Lower leg skin (tissue), 4 donors: ENCODE results near the gene ALG3. TPM values are rescaled to one million over a fixed set of nuclear protein-coding genes. Genes with fewer than 3 reads are reported as not detected.

Experiments used
- DNase-seq, 2 donors: peaks; one replicate each; pipeline ENCODE4 v3.0.0-alpha.2; 2019; ENCODE audit warnings: low spot score in 2 of 2
- H3K4me3 ChIP-seq: fragments of 200-600 bp; sonication (generic); 2 replicates; pipeline ENCODE4 v1.5.1; 2017; ENCODE audit warnings: mild to moderate bottlenecking, low read depth; ENCODE audit not compliant: poor library complexity, severe bottlenecking
- POLR2A ChIP-seq, 2 donors: fragments of 450-650 bp; IDR thresholded peaks; one replicate each; pipeline ENCODE4 v1.6.1; 2016 to 2017; ENCODE audit warnings: antibody characterized with exemption in 2 of 2, mild to moderate bottlenecking in 1 of 2, moderate library complexity in 1 of 2
- WGBS, 2 donors: methylation state at CpG; one replicate each; pipeline ENCODE4 v1.1.5; 2018; 5-methylcytosine and 5-hydroxymethylcytosine counted together
- intact Hi-C: fragments of 100-400 bp; cut with DNase I; formaldehyde crosslinking; loops from one replicate; pipeline ENCODE4 v1.15.0; 2023; ENCODE audit warnings: low total_unique reads
- total RNA-seq, 4 donors: library from RNA; depleted of rRNA; stranded (reverse); fragments of >200 nt; gene quantifications; one replicate each; pipeline ENCODE4 v1.1.0, GENCODE V29; 2016
- TF ChIP-seq, protein P1 (sequence below), 3 donors: fragments of 450-650 bp; IDR thresholded peaks; one replicate each; pipeline ENCODE4 v1.5.1; 2016; ENCODE audit warnings: antibody characterized with exemption in 3 of 3, mild to moderate bottlenecking in 3 of 3, moderate library complexity in 2 of 3

Gene ALG3
- total RNA-seq, 4 donors from 2014 or later = 41.7 to 53.6 (median 46.2) TPM

DNA sequence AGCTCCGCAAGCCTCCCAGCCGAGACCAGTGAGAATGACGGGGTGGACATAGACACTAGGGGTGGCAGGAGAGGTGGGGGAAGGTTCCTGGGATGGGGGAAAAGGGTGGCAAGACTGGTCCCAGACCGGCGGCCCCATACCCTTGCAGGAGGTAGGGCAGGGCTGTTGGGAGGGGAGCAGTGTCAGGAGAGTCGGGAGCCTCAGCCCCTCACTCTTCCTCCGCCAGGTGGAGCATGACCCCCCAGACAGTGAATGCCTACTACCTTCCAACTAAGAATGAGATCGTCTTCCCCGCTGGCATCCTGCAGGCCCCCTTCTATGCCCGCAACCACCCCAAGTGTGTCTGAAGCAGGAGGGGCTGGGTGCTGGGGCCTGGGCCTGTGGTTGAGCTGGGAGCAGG, 41.6 kb upstream of the ALG3 start:
- WGBS, 2 donors = 88 to 89% methylated on average over 10 of the region's 10 CpGs
- no peak overlapping the region for H3K4me3 ChIP-seq
- no peak for DNase-seq
- intact Hi-C loops = no loop called here
- TF ChIP-seq, protein P1, sequence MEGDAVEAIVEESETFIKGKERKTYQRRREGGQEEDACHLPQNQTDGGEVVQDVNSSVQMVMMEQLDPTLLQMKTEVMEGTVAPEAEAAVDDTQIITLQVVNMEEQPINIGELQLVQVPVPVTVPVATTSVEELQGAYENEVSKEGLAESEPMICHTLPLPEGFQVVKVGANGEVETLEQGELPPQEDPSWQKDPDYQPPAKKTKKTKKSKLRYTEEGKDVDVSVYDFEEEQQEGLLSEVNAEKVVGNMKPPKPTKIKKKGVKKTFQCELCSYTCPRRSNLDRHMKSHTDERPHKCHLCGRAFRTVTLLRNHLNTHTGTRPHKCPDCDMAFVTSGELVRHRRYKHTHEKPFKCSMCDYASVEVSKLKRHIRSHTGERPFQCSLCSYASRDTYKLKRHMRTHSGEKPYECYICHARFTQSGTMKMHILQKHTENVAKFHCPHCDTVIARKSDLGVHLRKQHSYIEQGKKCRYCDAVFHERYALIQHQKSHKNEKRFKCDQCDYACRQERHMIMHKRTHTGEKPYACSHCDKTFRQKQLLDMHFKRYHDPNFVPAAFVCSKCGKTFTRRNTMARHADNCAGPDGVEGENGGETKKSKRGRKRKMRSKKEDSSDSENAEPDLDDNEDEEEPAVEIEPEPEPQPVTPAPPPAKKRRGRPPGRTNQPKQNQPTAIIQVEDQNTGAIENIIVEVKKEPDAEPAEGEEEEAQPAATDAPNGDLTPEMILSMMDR (IDR thresholded peaks at IDR 0.05) = no peak
- TF ChIP-seq POLR2A (IDR thresholded peaks at IDR 0.05) = no peak

DNA sequence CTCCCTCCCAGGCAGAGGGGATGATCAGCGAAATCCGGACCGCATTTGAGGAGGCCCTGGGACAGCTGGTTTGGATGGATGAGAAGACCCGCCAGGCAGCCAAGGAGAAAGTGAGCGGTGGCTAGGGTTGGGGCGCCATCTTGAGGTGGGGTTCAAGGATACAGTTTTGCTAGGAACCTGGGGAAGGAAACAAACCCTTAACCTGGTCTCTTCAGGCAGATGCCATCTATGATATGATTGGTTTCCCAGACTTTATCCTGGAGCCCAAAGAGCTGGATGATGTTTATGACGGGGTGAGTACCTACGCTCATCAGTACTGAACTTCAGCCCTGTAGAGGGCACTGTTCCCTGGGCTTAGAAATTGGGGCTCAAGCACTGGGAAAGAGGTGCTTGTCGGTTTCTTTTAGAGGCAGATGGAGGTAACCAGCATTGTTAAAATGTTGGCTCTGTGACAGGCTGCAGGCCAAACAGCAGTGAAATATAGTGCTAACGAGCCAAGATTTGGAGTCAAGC, 40.7 kb upstream of the ALG3 start:
- TF ChIP-seq, protein P1 (IDR thresholded peaks at IDR 0.05) = no peak
- TF ChIP-seq POLR2A (IDR thresholded peaks at IDR 0.05) = no peak
- H3K4me3 ChIP-seq = no peak overlapping the region
- intact Hi-C loops = no loop called here
- 6 to 11% methylated on average over 10 of the region's 10 CpGs for WGBS, 2 donors
- no peak for DNase-seq

DNA sequence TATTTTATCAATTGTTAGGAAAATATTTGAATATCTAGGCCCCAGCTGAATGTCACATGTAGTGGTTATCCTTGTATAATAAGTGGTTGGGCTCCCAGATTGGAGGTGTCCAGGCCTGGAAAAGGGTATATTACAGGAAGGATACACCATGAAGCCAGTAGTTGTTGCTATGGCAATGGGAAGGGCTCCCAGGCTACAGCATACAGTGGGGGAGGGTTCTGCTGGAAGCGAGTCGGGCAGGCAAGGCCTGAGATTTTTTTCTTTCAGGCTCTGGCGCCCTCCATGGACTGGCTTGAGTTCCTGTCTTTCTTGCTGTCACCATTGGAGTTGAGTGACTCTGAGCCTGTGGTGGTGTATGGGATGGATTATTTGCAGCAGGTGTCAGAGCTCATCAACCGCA, 35.9 kb upstream of the ALG3 start:
- 20 to 21% methylated on average over 4 of the region's 4 CpGs for WGBS, 2 donors
- no peak for DNase-seq
- H3K4me3 ChIP-seq = no peak overlapping the region
- TF ChIP-seq, protein P1 (IDR thresholded peaks at IDR 0.05) = no peak
- no peak for TF ChIP-seq POLR2A (IDR thresholded peaks at IDR 0.05)
- intact Hi-C loops = no loop called here

DNA sequence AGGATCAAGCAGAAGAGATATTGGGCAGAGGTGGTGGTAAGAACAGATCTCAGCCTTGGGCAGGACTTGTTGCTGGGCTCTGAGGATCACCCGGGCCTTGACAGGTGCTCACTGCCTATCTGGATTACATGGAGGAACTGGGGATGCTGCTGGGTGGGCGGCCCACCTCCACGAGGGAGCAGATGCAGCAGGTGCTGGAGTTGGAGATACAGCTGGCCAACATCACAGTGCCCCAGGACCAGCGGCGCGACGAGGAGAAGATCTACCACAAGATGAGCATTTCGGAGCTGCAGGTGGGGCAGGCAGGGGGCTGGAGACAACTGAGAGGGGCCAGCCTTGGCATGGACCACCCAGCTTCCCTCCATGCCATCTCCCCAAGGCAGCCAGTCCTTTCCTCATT, 34.9 kb upstream of the ALG3 start:
- no peak for DNase-seq
- WGBS, 2 donors = 93% methylated on average over 8 of the region's 8 CpGs
- no peak for TF ChIP-seq POLR2A (IDR thresholded peaks at IDR 0.05)
- TF ChIP-seq, protein P1 (IDR thresholded peaks at IDR 0.05) = no peak
- intact Hi-C loops = no loop called here
- no peak overlapping the region for H3K4me3 ChIP-seq

DNA sequence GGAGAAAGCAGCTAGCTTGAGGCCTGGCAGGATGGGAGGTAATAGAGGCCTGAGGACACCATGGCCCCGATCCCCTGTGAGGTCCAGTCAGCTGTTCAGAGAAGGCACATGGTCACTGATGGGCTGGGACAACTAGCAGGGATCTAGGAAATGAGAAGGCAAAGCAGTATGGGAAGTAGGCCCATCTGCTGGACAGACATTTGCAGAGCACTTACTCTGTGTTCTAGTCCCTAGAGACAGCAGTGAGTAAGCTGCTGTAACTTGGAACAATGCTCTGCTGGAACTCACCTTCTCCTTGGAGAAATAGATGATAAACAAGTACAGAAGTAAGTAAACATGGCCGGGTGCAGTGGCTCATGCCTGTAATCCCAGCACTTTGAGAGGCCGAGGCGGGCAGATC, 34.2 kb upstream of the ALG3 start:
- H3K4me3 ChIP-seq = no peak overlapping the region
- TF ChIP-seq, protein P1 (IDR thresholded peaks at IDR 0.05) = no peak
- TF ChIP-seq POLR2A (IDR thresholded peaks at IDR 0.05) = no peak
- DNase-seq = no peak
- intact Hi-C loops = no loop called here
- 82 to 93% methylated on average over 4 of the region's 4 CpGs for WGBS, 2 donors

GRCh38 chr3:184277366-184277765, 28.6 kb upstream of the ALG3 start:
- intact Hi-C loops = no loop called here
- WGBS, 2 donors = 92 to 93% methylated on average over 6 of the region's 6 CpGs
- TF ChIP-seq, protein P1 (IDR thresholded peaks at IDR 0.05) = no peak
- no peak for TF ChIP-seq POLR2A (IDR thresholded peaks at IDR 0.05)
- no peak overlapping the region for H3K4me3 ChIP-seq
- no peak for DNase-seq
